SK-N-SH treated with all-trans-retinoic acid at 6 μM for 48 hours (cell line): ENCODE results near the gene SPEM1.

Experiments used
- PPARA ChIP-seq: fragments of 250-450 bp; sonication (Bioruptor Pico); IDR thresholded peaks from 2 replicates; pipeline ENCODE4 v1.5.0; 2020; ENCODE audit warnings: mild to moderate bottlenecking, borderline replicate concordance
- TF ChIP-seq, protein P1 (sequence below): fragments of 250-450 bp; sonication (Bioruptor Pico); IDR thresholded peaks from 2 replicates; pipeline ENCODE4 v1.8.0; 2020; ENCODE audit warnings: mild to moderate bottlenecking, moderate library complexity, borderline replicate concordance

DNA sequence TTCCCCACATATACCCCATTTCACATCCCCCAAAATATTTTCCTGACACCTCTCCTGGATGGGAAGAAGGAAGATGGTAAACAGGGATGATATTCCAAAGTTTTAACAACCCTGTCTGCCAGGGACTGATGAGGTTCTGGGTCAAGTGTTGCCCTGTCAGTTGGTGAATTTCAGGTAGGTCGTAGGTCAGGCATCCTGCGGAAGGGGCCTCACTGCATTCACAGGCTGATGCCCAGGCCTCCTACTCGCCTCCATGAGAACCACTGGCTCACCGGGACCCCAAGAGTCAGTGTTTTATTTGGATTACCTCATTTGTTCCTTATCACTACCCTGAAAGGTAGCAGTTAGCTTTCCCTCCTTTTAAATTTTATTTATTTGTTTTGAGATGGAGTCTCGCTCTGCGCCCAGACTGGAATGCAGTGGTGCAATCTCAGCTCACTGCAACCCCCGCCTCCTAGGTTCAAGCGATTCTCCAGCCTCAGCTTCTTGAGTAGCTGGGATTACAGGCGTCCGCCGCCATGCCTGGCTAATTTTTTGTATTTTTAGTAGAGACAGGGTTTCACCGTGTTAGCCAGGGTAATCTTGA lies 48.8 kb downstream of the SPEM1 start:
- no peak for TF ChIP-seq PPARA
- TF ChIP-seq, protein P1, sequence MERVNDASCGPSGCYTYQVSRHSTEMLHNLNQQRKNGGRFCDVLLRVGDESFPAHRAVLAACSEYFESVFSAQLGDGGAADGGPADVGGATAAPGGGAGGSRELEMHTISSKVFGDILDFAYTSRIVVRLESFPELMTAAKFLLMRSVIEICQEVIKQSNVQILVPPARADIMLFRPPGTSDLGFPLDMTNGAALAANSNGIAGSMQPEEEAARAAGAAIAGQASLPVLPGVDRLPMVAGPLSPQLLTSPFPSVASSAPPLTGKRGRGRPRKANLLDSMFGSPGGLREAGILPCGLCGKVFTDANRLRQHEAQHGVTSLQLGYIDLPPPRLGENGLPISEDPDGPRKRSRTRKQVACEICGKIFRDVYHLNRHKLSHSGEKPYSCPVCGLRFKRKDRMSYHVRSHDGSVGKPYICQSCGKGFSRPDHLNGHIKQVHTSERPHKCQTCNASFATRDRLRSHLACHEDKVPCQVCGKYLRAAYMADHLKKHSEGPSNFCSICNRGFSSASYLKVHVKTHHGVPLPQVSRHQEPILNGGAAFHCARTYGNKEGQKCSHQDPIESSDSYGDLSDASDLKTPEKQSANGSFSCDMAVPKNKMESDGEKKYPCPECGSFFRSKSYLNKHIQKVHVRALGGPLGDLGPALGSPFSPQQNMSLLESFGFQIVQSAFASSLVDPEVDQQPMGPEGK (CRISPR knock-in tag): no peak
